Thoracic aorta (tissue), 2 donors: Measurements from ENCODE around the gene ATF6B. TPM values are rescaled to one million over a fixed set of nuclear protein-coding genes. Genes with fewer than 3 reads are reported as not detected.

Source experiments
- ATAC-seq: fragments of 150-250 bp; one replicate; pipeline ENCODE4 v1.8.0; 2017; ENCODE audit warnings: low read depth; ENCODE audit not compliant: insufficient number of reproducible peaks, low FRiP score
- DNase-seq: peaks from one replicate; pipeline ENCODE4 v3.0.0-alpha.2; 2020; ENCODE audit warnings: low spot score
- H3K27ac ChIP-seq, 2 donors: fragments of 200-600 bp; sonication (generic); 1 replicate in 1 of 2; 2 replicates in 1 of 2; pipeline ENCODE4 v1.5.1; 2016; ENCODE audit warnings: mild to moderate bottlenecking in 2 of 2, moderate library complexity in 2 of 2
- H3K27me3 ChIP-seq: fragments of 200-600 bp; sonication (generic); replicated peaks from 2 replicates; pipeline ENCODE4 v1.6.0; 2016; ENCODE audit warnings: mild to moderate bottlenecking; ENCODE audit not compliant: insufficient read depth
- H3K36me3 ChIP-seq: fragments of 200-600 bp; sonication (generic); one replicate; pipeline ENCODE4 v1.5.1; 2016
- H3K4me1 ChIP-seq, 2 donors: fragments of 200-600 bp; sonication (generic); 1 replicate in 1 of 2; 2 replicates in 1 of 2; pipeline versions ENCODE4 v1.5.1 to v1.6.0; 2016; ENCODE audit warnings: low read depth in 2 of 2, mild to moderate bottlenecking in 1 of 2; ENCODE audit not compliant: control insufficient read depth in 1 of 2
- H3K4me3 ChIP-seq: fragments of 200-600 bp; sonication (generic); 2 replicates; pipeline ENCODE4 v1.5.1; 2016; ENCODE audit warnings: mild to moderate bottlenecking
- H3K9me3 ChIP-seq: fragments of 200-600 bp; sonication (generic); 2 replicates; pipeline ENCODE4 v1.5.1; 2016
- CTCF ChIP-seq: fragments of 200-600 bp; sonication (generic); IDR thresholded peaks from one replicate; pipeline ENCODE4 v1.5.1; 2019; ENCODE audit warnings: antibody characterized with exemption
- total RNA-seq, 2 donors: library from RNA; depleted of rRNA; stranded (reverse); fragments of >200 nt; gene quantifications; one replicate each; pipeline versions ENCODE4 v1.1.0 to v1.2.3, GENCODE V29; 2016

ATF6B gene
- total RNA-seq, 2 donors from 2014 or later, result 38.2 to 60.9 TPM

GRCh38 chr6:32168807-32169591, 41.0 kb upstream of the ATF6B start:
- ATAC-seq (no peak), DNase-seq (no peak)
- H3K4me1 ChIP-seq, result no peaks in the 10 kb centered on the region

GRCh38 chr6:32168350-32168749, 40.3 kb upstream of the ATF6B start:
- Histone ChIP-seq H3K27me3 (no peaks in the 10 kb centered on the region), H3K4me3 (no peak overlapping the region), H3K36me3 (peaks cover 28% of the 10 kb centered on the region), H3K4me1 (no peaks in the 10 kb centered on the region), H3K27ac (no peak overlapping the region), H3K9me3 (no peaks in the 10 kb centered on the region)
- no peak for TF ChIP-seq CTCF
- DNase-seq (no peak), ATAC-seq (no peak)

More at GRCh38 chr6:32168807-32169591, 41.0 kb upstream of the ATF6B start:
- Histone ChIP-seq H3K9me3 (no peaks in the 10 kb centered on the region), H3K4me3 (no peak overlapping the region), H3K27ac (no peak overlapping the region), H3K36me3 (peaks cover 28% of the 10 kb centered on the region), H3K27me3 (no peaks in the 10 kb centered on the region)
- no peak for TF ChIP-seq CTCF

GRCh38 chr6:32167761-32168262, 39.8 kb upstream of the ATF6B start:
- DNase-seq (no peak), ATAC-seq (no peak)
- Histone ChIP-seq H3K27ac (no peak overlapping the region), H3K4me1 (no peaks in the 10 kb centered on the region), H3K36me3 (peaks cover 28% of the 10 kb centered on the region), H3K27me3 (no peaks in the 10 kb centered on the region), H3K4me3 (no peak overlapping the region), H3K9me3 (no peaks in the 10 kb centered on the region)
- no peak for TF ChIP-seq CTCF

GRCh38 chr6:32167154-32167760, 39.2 kb upstream of the ATF6B start:
- ATAC-seq, result no peak
- H3K4me3 ChIP-seq, result no peak overlapping the region

More at GRCh38 chr6:32167154-32167760, 39.2 kb upstream of the ATF6B start:
- TF ChIP-seq CTCF, result no peak
- Histone ChIP-seq H3K27ac (no peak overlapping the region), H3K36me3 (peaks cover 28% of the 10 kb centered on the region), H3K27me3 (no peaks in the 10 kb centered on the region), H3K9me3 (no peaks in the 10 kb centered on the region), H3K4me1 (no peaks in the 10 kb centered on the region)
- no peak for DNase-seq
